Measurements from ENCODE around the gene MRPL54. TPM values are rescaled to one million over a fixed set of nuclear protein-coding genes. Genes with fewer than 3 reads are reported as not detected.
"Not testable (repeated sequence)": the region's sequence is repeated elsewhere in the genome, so short reads cannot be mapped to it uniquely, and the experiment has no call there.

Gene MRPL54
- total RNA-seq, 1 donor from 2014 or later = 53.2 TPM

DNA sequence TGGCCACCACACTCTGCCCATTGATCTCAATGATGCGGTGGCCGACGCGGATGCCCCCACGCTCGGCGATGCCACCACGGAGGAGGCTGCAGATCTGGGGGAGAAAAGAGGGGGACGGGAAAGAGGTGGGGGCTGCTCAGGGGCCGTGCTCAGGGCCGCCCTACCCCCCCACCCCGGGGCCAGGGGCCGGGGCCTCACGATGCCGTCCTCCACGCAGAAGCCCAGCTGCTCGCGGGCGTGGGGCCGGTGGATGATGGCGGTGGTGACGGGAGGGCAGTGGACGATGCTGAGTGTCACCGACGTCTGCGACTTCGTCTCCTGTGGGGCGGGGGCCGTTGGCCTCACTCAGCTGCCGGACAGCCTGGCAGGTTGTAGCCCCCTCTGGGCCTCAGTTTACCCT, 11.2 kb upstream of the MRPL54 start:
- no peaks in the 10 kb centered on the region for H3K27me3 Mint-ChIP-seq (ENCODE audit: unreplicated experiment)
- no peaks in the 10 kb centered on the region for H3K4me1 Mint-ChIP-seq (ENCODE audit: unreplicated experiment)
- TF ChIP-seq, protein P1, sequence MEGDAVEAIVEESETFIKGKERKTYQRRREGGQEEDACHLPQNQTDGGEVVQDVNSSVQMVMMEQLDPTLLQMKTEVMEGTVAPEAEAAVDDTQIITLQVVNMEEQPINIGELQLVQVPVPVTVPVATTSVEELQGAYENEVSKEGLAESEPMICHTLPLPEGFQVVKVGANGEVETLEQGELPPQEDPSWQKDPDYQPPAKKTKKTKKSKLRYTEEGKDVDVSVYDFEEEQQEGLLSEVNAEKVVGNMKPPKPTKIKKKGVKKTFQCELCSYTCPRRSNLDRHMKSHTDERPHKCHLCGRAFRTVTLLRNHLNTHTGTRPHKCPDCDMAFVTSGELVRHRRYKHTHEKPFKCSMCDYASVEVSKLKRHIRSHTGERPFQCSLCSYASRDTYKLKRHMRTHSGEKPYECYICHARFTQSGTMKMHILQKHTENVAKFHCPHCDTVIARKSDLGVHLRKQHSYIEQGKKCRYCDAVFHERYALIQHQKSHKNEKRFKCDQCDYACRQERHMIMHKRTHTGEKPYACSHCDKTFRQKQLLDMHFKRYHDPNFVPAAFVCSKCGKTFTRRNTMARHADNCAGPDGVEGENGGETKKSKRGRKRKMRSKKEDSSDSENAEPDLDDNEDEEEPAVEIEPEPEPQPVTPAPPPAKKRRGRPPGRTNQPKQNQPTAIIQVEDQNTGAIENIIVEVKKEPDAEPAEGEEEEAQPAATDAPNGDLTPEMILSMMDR (IDR thresholded peaks at IDR 0.05) = no peak
- H3K36me3 Mint-ChIP-seq (ENCODE audit: unreplicated experiment) = peaks cover 9% of the 10 kb centered on the region
- DNase-seq (ENCODE audit: extremely low spot score, unreplicated experiment) = no peak
- H3K9me3 Mint-ChIP-seq (ENCODE audit: unreplicated experiment) = no peaks in the 10 kb centered on the region
- H3K27ac Mint-ChIP-seq (ENCODE audit: unreplicated experiment) = no peak overlapping the region
- no peak overlapping the region for H3K4me3 Mint-ChIP-seq (ENCODE audit: unreplicated experiment)

DNA sequence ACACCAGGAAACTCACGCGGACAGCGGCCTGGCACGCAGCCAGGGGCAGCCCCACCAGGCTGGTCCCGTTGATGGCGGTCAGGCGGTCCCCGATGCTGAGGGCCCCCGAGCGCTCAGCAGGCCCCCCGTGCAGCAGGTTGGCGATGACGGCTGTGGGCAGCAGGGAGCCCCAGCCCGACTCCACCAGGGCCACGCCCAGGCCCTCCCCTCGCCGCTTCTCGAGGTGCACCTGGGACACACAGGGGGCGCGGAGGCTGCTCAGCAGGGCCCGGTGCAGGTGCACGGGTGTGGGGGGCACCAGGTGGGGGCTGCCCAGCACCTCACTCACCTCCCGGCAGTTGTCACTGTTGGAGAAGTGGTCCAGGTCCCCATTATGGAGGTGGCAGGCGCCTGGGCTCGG, 10.0 kb upstream of the MRPL54 start:
- Mint-ChIP-seq H3K9me3 (ENCODE audit: unreplicated experiment) (no peaks in the 10 kb centered on the region), H3K4me1 (ENCODE audit: unreplicated experiment) (peaks cover 1% of the 10 kb centered on the region), H3K27ac (ENCODE audit: unreplicated experiment) (no peak overlapping the region), H3K4me3 (ENCODE audit: unreplicated experiment) (no peak overlapping the region), H3K36me3 (ENCODE audit: unreplicated experiment) (peaks cover 12% of the 10 kb centered on the region), H3K27me3 (ENCODE audit: unreplicated experiment) (no peaks in the 10 kb centered on the region)
- TF ChIP-seq, protein P1 (IDR thresholded peaks at IDR 0.05) = no peak
- peak; percentile 84 for DNase-seq (ENCODE audit: extremely low spot score, unreplicated experiment)

DNA sequence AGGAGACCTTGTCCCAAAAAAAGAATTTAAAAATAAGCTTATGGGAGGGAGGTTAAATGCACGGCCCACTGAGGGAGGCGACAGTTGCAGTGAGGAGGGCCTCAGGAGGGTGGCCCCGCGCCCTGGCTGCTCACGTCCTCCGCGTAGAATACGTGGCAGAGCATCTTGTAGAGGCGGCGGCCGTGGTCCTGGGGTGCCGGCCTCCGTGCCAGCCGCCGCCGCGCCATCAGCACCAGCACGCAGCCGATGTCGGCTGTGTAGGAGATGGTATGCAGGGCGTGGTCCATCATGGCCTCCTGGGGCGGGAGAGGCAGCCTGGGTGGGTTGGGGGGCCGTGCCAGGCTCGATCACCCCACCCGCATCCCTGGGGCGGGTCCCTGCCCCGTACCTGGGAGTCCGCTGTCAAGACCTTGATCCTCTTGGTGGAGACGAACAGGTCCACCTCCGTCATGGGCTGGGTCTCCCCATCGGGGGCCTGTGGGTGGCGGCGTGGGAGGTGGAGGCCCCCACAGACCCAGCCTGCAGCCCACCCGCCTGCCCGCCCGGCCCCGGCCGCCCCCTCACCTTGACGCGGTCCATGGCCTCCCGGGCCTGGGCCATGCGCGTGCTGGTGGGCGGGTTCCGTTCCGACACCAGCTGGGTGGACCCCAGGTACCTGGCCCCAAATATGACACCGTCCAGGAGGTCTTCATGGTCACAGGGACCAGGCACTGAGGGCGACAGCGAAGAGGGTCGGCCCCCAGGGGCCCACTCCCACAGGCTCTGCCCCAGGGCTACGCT, 8.7 kb upstream of the MRPL54 start:
- Mint-ChIP-seq H3K9me3 (ENCODE audit: unreplicated experiment) (no peaks in the 10 kb centered on the region), H3K4me1 (ENCODE audit: unreplicated experiment) (peaks cover 1% of the 10 kb centered on the region), H3K27ac (ENCODE audit: unreplicated experiment) (no peak overlapping the region), H3K27me3 (ENCODE audit: unreplicated experiment) (no peaks in the 10 kb centered on the region), H3K36me3 (ENCODE audit: unreplicated experiment) (peaks cover 12% of the 10 kb centered on the region), H3K4me3 (ENCODE audit: unreplicated experiment) (no peak overlapping the region)
- no peak for DNase-seq (ENCODE audit: extremely low spot score, unreplicated experiment)
- TF ChIP-seq, protein P1 (IDR thresholded peaks at IDR 0.05) = no peak

DNA sequence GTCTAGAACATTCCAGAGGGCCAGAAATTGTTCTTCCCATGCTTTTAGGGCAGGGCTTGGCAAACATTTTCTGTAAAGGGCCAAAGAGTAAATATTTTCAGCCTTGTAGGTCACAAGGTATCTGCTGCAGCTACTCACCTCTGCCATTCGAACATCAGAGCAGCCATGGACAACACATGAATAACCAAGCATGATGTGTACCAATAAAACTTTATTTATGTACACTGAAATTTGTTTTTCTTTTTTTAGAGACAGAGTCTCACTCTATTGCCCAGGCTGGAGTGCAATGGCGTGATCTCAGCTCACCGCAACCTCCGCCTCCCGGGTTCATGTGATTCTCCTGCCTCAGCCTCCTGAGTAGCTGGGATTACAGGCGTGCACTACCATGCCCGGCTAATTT, 4.8 kb upstream of the MRPL54 start:
- H3K9me3 Mint-ChIP-seq (ENCODE audit: unreplicated experiment); H3K36me3 Mint-ChIP-seq (ENCODE audit: unreplicated experiment); DNase-seq (ENCODE audit: extremely low spot score, unreplicated experiment); H3K27me3 Mint-ChIP-seq (ENCODE audit: unreplicated experiment); H3K4me3 Mint-ChIP-seq (ENCODE audit: unreplicated experiment); H3K27ac Mint-ChIP-seq (ENCODE audit: unreplicated experiment): not testable (repeated sequence)
- H3K4me1 Mint-ChIP-seq (ENCODE audit: unreplicated experiment) = peaks cover 18% of the 10 kb centered on the region

DNA sequence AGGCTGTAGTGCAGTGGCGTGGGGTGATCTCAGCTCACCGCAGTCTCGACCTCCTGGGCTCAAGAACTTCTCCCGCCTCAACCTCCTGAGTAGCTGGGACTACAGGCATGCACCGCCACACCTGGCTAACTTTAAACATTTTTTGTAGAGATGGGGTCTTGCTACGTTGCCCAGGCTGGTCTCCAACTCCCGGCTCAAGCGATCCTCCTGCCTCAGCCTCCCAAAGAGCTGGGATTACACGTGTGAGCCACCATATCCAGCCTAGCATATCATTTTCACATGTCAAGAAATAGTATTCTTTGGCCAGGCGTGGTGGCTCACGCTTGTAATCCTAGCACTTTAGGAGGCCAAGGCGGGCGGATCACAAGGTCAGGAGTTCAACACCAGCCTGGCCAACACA, 4.2 kb upstream of the MRPL54 start:
- not testable (repeated sequence) for H3K4me3 Mint-ChIP-seq (ENCODE audit: unreplicated experiment); H3K9me3 Mint-ChIP-seq (ENCODE audit: unreplicated experiment); H3K27ac Mint-ChIP-seq (ENCODE audit: unreplicated experiment); H3K36me3 Mint-ChIP-seq (ENCODE audit: unreplicated experiment); H3K27me3 Mint-ChIP-seq (ENCODE audit: unreplicated experiment); DNase-seq (ENCODE audit: extremely low spot score, unreplicated experiment)
- H3K4me1 Mint-ChIP-seq (ENCODE audit: unreplicated experiment) = peaks cover 23% of the 10 kb centered on the region

DNA sequence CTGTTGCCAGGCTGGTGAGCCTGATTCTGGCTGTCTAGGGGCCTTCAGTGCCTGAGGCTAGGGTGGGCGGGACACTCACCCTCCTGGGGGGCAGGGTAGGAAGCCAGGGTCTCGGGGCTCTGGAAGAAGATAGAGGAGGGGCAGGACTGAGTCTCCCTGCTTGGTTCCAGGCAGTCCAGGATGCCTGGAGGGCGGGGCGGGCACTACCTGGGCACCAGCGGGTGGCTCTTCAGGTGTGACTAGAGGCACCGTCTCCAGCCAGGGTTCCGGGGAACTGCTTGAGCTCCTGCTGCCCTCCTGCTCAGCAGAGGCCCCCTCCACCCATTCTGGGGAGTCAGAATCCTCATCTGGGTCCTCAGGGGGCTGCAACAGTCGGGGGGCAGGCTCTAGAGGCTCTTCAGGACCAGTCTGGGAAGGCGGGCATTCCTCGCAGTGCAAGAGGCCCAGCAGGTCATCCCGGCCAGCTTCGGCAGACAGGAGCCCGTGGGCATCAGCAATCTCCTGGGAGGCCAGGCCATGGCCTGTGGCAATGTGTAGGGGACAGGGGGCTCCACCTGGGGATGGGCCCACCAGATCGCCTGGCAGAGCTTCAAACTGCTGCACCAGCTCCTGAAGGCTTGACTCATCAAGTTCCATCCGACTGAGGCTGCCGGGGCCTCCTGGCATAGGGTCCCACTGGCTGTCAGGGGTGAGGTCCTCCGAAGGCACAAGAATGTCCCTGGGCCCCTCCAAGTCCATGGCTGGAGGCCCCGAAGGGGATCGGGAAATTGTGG, 2.8 kb upstream of the MRPL54 start:
- Mint-ChIP-seq H3K4me1 (ENCODE audit: unreplicated experiment) (peaks cover 25% of the 10 kb centered on the region), H3K27me3 (ENCODE audit: unreplicated experiment) (no peaks in the 10 kb centered on the region), H3K27ac (ENCODE audit: unreplicated experiment) (no peak overlapping the region), H3K4me3 (ENCODE audit: unreplicated experiment) (peak overlapping the region; percentile 96), H3K9me3 (ENCODE audit: unreplicated experiment) (no peaks in the 10 kb centered on the region), H3K36me3 (ENCODE audit: unreplicated experiment) (peaks cover 6% of the 10 kb centered on the region)
- TF ChIP-seq, protein P1 (IDR thresholded peaks at IDR 0.05) = no peak
- DNase-seq (ENCODE audit: extremely low spot score, unreplicated experiment) = no peak
